Measurements from ENCODE around the gene SYMPK.

Gene SYMPK

GRCh38 chr19:45834970-45835369 is 28.0 kb downstream of the SYMPK start:
- H3K4me3 ChIP-seq (ENCODE audit: low read length), result no peak overlapping the region
- DNase-seq (ENCODE audit: low read depth, low spot score), result no peak

DNA sequence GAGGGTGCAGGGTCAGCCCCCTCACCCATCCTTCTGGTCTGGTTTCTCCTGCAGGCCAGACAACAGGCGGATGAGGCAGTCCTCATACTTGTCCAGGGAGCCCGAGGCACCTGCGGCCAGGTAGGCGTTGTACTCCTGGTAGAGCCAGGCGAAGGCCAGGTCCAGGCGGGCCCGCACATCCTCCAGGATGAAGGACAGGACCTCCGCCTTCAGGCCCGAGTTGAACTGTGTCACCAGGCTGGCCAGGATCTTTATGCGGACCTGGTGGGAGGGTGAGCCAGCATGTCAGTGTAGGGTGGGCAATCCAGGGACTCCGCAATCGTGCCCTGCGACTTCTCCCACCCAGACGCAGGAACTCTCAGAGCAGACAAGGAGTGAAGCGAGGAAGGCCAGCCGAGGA is 34.0 kb downstream of the SYMPK start:
- no peak for DNase-seq (ENCODE audit: low read depth, low spot score)
- H3K4me3 ChIP-seq (ENCODE audit: low read length), result no peak overlapping the region

- DNase-seq (ENCODE audit: low read depth, low spot score), result no peak
- H3K4me3 ChIP-seq (ENCODE audit: low read length), result no peak overlapping the region
Observed at GRCh38 chr19:45828523-45828922, 34.4 kb downstream of the SYMPK start.

DNA sequence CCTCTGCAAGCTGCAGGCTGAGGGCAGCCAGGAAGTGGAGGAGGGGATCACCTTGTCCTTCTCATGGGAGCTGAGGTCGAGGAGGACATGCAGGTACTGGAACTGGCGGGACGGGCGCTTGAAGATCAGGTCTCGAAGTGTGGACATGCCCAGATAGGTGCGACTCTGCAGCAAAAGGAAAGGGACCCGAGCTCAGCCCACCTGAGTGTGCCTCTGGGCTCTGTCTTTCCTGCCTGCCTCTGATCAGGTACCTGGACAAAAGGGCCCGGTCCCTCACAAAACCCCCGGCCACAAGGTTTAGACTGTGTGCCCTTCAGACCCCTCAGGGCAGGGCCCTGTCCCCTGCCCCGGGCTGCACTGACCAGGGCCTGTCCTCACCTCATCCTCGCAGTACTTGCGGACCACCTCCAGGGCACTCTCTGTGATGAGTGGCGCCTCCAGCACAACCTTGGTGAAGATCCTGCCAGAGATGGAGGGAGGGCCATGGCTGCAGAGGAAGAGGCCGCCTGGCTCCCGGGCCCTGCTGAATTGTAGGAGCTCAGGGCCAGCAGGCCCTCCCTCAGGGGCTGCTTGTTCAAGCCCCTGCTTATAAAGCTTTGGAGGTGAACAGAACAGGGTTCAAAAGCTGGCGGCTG is 35.4 kb downstream of the SYMPK start:
- H3K4me3 ChIP-seq (ENCODE audit: low read length), result no peak overlapping the region
- DNase-seq (ENCODE audit: low read depth, low spot score), result no peak

DNA sequence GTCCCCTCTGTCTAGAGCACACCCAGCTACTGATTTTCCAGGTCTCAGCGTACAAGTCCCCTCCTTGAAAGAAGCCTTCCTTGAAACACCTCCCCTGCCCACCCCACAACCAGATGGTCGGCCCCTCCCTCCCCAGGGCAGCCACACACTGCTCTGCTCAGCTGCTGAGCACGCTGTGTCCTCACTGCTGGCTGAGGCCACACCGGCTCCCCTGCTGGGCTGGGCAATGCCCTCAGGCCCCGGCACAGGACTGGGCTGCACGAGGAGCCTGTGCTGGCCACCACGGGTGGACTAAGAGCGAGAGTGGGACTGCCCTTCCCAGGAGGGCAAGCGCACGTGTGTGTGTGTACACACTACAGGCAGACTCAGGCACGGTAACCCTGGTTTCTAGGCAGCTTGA is 36.0 kb downstream of the SYMPK start:
- no peak for DNase-seq (ENCODE audit: low read depth, low spot score)
- no peak overlapping the region for H3K4me3 ChIP-seq (ENCODE audit: low read length)

DNA sequence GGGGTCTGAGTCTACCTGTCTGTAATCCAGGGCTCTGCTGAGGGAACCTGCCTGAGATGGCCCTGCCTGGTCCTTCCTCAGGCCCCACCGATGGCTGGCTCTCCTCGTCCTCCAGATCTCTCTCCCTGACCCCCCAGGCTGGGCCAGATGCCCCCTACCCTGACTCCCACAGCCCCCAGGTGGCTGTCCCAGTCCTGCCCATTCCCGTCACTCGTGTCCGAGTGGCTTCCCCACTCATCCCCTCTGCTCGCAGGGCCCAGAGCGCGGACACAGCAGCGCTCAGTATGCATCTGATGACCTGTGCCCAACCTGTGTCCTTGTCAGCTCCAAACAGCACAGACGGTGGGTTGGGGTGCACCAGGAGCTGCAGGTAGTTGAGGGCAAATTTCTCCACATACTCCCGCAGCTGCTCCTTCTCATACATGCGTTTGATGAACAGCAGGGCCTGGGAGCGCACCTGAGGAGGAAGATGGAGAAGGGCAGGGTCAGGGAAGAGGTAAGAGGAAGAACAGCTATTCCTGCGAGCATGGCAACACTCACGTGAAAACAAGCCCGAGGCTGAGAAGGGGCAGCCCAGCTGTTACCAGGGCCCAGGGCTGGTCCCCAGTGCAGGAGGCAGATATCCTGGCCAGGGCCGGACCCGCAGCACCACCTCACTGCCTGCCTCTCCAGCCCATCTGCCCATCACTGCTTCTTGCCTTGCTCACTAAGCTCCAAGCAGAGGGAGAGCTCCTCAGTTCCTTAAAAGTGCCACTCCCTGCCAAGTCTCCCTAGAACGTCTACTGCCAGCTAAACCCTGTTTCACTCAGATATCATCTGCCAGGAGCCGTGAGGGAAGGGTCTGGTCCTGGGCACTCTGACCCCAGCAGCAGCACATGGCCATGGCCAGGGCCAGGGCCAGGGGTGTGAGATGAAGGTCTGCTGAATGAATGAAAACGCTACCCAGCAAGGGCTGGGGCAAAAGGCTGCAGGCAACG is 36.7 kb downstream of the SYMPK start:
- no peak for DNase-seq (ENCODE audit: low read depth, low spot score)
- no peak overlapping the region for H3K4me3 ChIP-seq (ENCODE audit: low read length)

GRCh38 chr19:45825263-45825605 is 37.7 kb downstream of the SYMPK start:
- no peak for DNase-seq (ENCODE audit: low read depth, low spot score)

GRCh38 chr19:45824531-45825262 is 38.2 kb downstream of the SYMPK start:
- DNase-seq (ENCODE audit: low read depth, low spot score), result peak; percentile 66
- H3K4me3 ChIP-seq (ENCODE audit: low read length), result peak overlapping the region; percentile 32

More at GRCh38 chr19:45825263-45825605, 37.7 kb downstream of the SYMPK start:
- no peak overlapping the region for H3K4me3 ChIP-seq (ENCODE audit: low read length)

DNA sequence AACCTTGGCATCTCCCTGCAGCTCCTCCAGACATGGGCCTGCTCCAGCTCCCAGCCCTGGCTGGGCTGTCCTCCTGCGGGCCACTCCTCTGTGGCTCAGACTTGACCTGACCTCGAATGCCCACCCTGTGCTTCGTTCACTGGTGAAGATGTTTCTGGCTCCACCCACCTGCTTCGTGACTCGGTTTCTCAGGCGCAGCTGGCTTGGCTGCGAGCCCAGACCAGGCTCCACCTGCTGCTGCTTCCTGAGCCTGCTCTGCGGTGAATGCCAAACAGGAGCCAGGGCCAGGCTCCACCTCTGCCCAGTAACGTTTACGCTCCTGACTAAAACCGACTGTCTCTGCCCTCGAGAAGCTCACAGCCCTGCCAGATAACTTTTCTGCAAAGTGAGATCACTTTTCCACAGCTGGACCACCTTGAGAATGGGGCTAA is 38.9 kb downstream of the SYMPK start:
- peak; percentile 85 for DNase-seq (ENCODE audit: low read depth, low spot score)

DNA sequence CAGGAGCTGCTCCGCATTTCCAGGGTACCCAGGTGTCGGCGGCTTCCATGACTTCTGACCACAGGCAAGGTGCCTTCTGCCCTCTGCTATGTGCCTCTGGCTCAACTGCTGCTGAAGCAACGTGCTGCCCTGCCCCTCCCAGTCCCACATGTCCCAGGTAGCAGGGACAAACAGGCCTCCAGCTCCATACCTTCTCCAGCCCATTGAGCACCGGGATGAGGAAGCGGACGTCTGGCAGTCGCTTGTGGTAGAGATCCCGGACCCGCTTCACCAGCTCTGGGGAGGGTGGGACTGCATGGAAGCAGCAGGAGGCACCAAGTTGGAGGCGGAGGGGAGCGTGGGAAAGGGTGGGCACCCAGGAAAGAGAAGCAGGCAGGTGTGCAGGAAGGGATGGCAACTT is 39.8 kb downstream of the SYMPK start:
- no peak for DNase-seq (ENCODE audit: low read depth, low spot score)
- no peak overlapping the region for H3K4me3 ChIP-seq (ENCODE audit: low read length)

More for the DNA sequence above, 38.9 kb downstream of the SYMPK start:
- H3K4me3 ChIP-seq (ENCODE audit: low read length), result peak overlapping the region; percentile 32

DNA sequence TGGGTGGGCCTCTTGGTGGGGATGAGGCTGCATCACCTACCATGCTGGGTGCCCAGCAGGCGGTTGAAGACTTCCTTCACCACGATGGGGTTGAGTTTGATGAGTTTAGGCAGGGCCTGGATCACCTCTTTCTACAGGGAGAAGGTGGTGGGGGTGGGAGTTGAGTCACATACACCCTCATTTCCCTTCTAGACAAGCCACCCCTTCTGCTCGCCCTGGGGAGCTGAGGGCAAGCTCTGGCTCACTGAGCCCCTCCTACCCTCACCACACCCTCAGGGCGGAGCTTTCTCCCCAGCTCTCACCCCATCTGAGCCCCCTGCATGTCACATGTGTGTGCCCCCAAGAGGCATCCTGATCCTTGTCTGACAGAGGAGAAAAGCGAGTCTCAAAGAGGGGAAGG is 40.2 kb downstream of the SYMPK start:
- no peak for DNase-seq (ENCODE audit: low read depth, low spot score)
- no peak overlapping the region for H3K4me3 ChIP-seq (ENCODE audit: low read length)

GRCh38 chr19:45821570-45821969 is 41.4 kb downstream of the SYMPK start:
- DNase-seq (ENCODE audit: low read depth, low spot score), result no peak
- H3K4me3 ChIP-seq (ENCODE audit: low read length), result no peak overlapping the region

GRCh38 chr19:45821103-45821521 is 41.8 kb downstream of the SYMPK start:
- H3K4me3 ChIP-seq (ENCODE audit: low read length), result no peak overlapping the region

GRCh38 chr19:45820413-45821102 is 42.4 kb downstream of the SYMPK start:
- no peak for DNase-seq (ENCODE audit: low read depth, low spot score)
- H3K4me3 ChIP-seq (ENCODE audit: low read length), result no peak overlapping the region

More at GRCh38 chr19:45821103-45821521, 41.8 kb downstream of the SYMPK start:
- DNase-seq (ENCODE audit: low read depth, low spot score), result no peak

DNA sequence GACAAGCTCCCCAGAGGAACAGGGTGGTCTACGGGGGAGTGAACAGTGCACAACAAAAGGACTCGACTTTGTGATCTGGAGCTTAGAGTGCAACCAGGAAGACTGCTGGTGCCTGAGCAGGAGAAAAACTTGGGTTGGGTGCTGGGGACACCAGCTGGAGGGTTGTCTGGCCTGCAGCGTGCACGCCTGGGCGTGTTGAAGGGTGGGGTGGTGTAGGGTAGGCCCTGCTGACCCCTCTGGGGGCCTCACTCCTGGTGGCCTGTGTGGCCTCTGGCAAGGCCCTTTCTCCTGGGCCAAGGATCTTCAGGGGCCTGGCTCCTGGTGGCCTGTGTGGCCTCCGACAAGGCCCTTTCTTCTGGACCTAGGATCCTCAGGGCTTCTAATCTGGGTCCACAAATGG is 43.2 kb downstream of the SYMPK start:
- no peak overlapping the region for H3K4me3 ChIP-seq (ENCODE audit: low read length)
- DNase-seq (ENCODE audit: low read depth, low spot score), result no peak

- no peak for DNase-seq (ENCODE audit: low read depth, low spot score)
- H3K4me3 ChIP-seq (ENCODE audit: low read length), result no peak overlapping the region
Observed at GRCh38 chr19:45817725-45818301, 45.1 kb downstream of the SYMPK start.

DNA sequence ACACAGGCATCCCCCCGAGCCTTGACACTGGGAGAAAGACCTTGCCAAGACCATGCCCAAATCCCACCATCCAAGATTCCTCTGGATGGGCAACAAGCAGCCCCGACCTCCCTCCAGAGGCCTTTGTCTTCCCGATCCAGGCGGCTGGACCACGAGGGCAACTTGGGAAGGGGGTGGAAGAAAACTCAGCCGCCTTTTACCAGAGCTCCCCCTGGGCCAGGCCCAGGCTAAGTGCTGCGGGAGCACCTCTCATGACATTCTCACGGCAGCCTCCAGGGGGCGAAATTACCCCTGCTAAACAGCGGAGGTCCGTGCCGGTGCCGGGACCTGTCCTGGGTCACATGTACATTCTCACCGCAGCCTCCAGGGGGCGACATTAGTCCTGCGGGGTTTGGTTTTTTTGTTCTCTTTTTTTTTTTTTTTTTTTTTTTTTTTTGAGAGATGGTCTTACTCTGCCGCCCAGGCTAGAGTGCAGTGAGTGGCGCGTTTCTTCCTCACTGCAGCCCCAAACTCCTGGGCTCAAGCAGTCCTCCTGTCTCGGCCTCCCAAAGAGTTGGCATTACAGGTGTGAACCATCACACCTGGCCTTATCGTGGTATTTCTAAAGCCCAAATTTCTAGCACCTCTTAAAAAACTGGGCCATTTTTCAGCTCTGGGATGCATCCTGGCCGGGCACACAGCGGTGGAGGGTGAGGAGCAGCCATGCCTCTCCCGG is 45.8 kb downstream of the SYMPK start:
- H3K4me3 ChIP-seq (ENCODE audit: low read length), result no peak overlapping the region
- DNase-seq (ENCODE audit: low read depth, low spot score), result peak; percentile 93
